Epithelial cell of prostate (primary cell): ENCODE results near the gene SLC44A1.
"Not testable (repeated sequence)": the region's sequence is repeated elsewhere in the genome, so short reads cannot be mapped to it uniquely, and the experiment has no call there.

Experiments used
- DNase-seq: peaks from one replicate; pipeline ENCODE4 v3.0.0-alpha.2; 2011; ENCODE audit warnings: low read depth, low spot score
- H3K27ac ChIP-seq: fragments of 450-650 bp; 2 replicates; pipeline ENCODE4 v1.5.1; 2017; ENCODE audit warnings: mild to moderate bottlenecking

SLC44A1 gene

GRCh38 chr9:105241356-105242043 is 3.0 kb upstream of the SLC44A1 start:
- no peak overlapping the region for H3K27ac ChIP-seq

GRCh38 chr9:105242062-105242461 is 2.4 kb upstream of the SLC44A1 start:
- no peak overlapping the region for H3K27ac ChIP-seq
- no peak for DNase-seq

More at GRCh38 chr9:105241356-105242043, 3.0 kb upstream of the SLC44A1 start:
- DNase-seq = no peak

DNA sequence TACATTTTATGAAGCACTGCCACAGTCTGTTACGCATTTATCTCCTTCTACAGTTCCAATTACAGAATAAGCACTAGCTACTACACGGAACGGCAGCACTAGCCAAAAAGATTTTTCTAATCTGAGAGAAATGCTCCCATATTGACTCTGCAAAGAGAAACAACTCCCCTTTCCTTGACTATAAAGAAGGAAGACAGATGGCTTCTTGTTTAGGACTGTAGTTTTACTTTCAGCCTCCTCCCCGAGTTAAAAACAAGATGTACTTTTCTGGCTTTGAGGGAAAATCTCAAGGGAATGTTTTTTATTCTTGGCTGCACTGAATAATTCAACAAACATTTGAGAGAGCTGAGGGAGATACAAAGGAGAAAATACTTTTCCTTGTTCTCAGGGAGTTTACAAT is 1.9 kb upstream of the SLC44A1 start:
- DNase-seq = no peak
- H3K27ac ChIP-seq = no peak overlapping the region

DNA sequence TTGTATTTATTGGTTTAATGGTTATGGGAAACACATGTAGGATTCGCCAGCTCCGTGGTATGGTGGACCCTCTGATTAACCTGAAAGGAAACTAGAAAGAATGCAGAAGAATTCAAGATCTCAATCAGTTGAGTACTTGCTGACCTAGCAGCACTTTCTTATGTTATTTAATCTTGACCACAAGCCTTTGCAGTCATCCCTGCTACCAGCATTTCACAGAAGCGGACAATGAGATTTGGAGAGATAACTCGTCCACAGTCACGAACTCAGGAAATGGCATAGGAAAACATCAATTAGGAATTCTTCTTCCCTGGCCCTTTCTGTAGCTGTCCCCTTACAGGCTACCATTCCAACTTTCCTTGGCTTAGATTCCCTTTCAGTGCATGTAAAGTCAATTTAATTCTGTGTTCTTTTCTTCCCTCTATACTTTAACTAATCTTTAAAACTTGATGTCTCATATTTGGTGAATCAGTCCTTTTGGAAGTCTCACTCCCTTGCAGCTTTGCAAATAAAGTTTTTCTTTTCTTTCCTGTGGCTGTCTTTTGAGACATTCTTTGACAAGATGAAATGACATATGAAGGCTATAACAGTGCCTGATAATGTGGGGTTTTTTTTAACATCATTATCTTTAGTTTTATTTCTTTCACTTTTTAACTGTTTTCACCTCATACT is 1.3 kb upstream of the SLC44A1 start:
- peak overlapping the region; percentile 79 for H3K27ac ChIP-seq
- no peak for DNase-seq

DNA sequence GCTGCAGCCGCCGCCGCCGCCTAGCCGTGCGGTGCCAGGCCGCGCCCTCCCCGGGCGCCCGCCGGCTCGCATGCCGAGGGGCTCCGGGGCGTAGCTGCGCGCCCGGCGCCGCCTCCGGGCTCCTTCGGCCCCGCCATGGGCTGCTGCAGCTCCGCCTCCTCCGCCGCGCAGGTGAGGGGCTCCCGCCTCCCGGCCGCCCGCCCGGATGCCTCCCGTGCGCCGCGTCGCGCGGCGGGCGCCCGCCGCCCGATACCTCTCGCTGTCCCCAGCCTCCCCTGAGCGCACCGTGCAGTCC is 230 bp downstream of the SLC44A1 start:
- H3K27ac ChIP-seq = peak overlapping the region; percentile 79
- no peak for DNase-seq

DNA sequence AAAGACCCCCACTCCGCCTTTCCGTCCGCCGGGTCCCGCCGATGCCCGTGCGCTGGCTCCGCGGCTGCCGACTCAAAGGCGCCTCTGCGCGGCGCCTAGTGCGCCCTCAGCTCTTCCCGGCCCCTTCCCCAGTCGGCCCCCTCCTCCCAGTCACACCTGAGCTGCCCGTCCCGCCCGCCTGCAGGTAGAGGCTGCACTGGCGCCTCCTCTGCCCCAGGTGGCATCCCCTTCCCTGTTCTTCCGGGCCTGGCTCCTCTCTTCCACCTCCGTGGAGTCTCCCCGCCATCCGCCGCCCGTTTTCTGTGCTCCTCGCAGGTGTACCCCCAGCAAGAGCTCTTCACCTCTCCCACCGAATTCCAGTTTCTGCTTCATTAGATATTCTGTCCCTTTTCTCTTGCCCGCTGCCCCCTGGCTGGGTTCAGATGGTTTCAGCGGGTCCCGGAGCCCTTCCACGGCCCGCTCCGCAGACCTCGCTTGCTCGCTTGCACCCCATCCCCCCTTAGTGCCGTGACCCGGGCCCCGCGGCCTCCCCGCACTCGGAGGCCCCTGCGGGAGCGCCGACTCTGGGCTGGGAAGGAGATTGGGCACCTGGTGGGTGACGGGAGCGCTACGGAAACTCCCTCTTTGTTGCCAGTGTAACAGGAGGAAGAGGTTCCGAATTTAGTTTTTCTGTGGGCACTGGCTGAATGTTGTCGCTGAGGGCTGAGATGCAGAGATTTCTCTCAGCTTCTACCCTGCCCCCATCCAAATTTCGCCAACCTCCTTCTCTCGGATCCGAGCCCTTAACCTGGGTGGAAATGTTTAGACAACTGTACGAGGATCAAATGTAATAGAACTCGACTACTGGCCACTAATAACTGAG is 809 bp downstream of the SLC44A1 start:
- no peak for DNase-seq
- peak overlapping the region; percentile 79 for H3K27ac ChIP-seq

- H3K27ac ChIP-seq = peak overlapping the region; percentile 79
- DNase-seq = no peak
Measured at GRCh38 chr9:105245891-105246161, 1.4 kb downstream of the SLC44A1 start.

DNA sequence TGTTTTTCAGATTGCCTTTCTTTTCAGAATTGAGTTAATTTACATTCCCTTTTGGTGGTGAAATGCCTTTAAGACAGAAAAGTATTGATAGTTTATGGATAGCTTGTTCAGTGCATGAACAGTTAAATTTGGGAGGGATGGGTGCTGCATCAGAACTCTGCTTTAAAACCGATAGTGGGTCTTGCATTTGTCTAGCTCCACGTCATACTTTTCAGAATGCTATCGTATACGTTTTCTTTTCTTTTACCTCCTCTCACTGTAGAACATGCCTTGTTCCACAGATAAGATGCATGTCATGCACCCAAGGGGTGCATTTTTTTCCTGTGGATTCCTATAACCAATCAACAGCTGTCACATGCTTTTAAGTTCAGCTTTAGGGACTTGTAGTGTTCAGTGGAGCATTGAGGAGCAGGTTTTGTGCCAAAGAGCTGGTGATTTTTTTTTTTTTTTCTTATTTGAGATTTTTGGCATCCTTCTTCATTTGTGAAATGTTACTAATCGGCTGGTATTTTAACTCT is 2.3 kb downstream of the SLC44A1 start:
- no peak overlapping the region for H3K27ac ChIP-seq
- no peak for DNase-seq

- no peak overlapping the region for H3K27ac ChIP-seq
- no peak for DNase-seq
Measured at GRCh38 chr9:105248691-105249090, 4.2 kb downstream of the SLC44A1 start.

- DNase-seq = no peak
- no peak overlapping the region for H3K27ac ChIP-seq
Measured at GRCh38 chr9:105251133-105251532, 6.7 kb downstream of the SLC44A1 start.

GRCh38 chr9:105251733-105252404 is 7.4 kb downstream of the SLC44A1 start:
- no peak overlapping the region for H3K27ac ChIP-seq
- DNase-seq = no peak

DNA sequence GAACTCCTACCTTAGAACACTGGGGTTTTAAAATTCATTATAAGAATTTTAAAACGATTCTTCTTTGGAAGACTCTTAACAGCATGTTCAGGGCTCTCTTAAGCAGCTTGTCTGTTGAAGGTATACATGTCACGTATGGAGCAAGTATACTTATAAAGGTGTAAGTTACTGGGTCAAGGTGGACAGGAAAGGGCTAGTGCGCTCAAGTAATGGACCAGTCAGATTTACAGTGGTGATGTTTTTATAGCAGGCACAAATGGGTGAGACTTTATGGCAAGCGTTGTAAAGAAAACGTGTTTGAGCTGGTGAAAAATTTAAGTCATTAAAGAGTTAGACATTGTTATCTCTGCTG is 7.9 kb downstream of the SLC44A1 start:
- no peak overlapping the region for H3K27ac ChIP-seq
- no peak for DNase-seq

- DNase-seq = no peak
Measured at GRCh38 chr9:105254226-105254625, 9.8 kb downstream of the SLC44A1 start.

GRCh38 chr9:105255421-105255820 is 11.0 kb downstream of the SLC44A1 start:
- no peak overlapping the region for H3K27ac ChIP-seq
- DNase-seq = no peak

More at GRCh38 chr9:105254226-105254625, 9.8 kb downstream of the SLC44A1 start:
- no peak overlapping the region for H3K27ac ChIP-seq

GRCh38 chr9:105256569-105256968 is 12.1 kb downstream of the SLC44A1 start:
- H3K27ac ChIP-seq = not testable (repeated sequence)

DNA sequence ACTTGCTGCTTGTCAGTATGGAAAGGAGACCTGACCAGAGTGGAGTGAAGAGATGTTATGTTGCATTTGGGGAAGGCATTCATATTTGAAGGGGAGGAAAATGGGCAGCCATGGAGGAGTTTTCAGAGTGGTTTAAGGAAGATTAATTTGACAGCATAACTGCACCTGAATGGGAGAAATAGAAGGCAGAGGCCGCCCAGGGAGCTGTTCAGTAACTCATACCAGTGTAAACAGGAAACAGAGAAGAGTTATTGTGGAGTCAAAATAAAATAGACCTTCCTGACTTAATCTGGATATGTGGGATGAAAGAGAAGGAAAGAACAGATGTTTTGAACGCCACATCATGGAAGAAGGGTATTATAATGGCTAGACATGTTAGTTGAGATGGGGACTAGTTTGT is 13.4 kb downstream of the SLC44A1 start:
- H3K27ac ChIP-seq = no peak overlapping the region
- DNase-seq = no peak

More at GRCh38 chr9:105256569-105256968, 12.1 kb downstream of the SLC44A1 start:
- not testable (repeated sequence) for DNase-seq

DNA sequence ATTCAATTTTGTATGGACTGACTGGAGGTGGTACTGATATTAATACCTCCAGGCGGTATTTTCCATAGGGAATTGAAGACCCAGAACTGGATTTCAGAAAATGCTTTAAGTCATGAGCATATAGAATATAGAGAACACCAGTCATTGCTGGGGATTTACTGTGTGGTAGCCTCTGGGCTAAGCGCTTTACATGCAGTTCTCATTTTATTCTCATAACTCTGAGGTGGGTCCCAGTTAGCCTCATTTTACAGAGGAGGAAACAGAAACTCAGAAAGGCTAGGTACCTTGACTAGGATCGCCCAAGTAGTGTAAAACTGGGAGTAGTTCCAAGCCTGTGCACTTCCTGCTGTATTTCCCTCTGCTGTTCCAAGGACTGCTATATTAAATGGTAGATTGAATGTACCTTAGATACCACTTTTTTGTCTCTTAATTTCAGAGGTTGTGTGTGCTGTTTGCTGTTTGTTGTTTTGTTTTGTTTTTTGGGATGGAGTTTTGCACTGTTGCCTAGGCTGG is 13.8 kb downstream of the SLC44A1 start:
- DNase-seq = no peak
- H3K27ac ChIP-seq = no peak overlapping the region

- DNase-seq = no peak
Measured at GRCh38 chr9:105259274-105259673, 14.8 kb downstream of the SLC44A1 start.

DNA sequence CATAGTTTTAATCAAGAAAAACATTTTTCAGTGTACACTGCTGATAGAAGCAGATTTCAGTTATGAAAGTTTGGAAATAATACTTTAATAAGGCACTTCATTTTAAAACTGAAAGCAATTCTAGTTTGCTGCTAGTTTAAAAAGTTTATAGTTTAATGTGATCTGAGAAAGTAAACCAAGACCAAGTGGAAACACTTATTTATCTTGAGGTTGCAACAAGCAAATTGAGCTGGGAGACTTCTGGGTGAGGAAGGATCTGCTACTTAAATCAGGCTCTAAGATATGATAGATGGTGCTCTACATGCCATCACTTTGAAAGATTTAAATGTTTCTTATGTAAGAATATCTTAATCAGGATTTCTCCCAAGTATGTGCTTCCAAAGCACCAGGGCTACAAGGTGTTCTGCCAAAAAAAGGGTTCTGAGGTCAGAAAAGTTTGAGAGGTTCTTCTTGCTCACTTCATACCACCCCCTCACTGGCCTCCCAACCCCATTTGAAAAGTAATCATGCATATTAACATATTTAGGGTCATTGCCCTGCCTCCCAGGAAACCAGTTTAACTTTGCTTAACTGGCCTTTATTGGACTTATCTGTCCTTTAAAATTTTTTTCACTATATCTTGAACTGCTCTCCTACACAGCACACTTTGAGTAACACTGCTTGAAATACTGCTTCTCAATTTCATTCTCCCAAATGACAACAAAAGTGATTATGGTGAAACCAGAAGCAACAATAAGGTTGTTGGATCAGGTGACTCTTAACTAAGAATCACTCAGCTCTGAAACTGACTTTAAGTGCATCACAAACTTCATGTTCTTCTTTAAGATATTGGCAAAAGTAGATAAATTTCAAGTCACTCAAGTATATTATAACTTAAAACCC is 15.5 kb downstream of the SLC44A1 start:
- DNase-seq = no peak
- H3K27ac ChIP-seq = no peak overlapping the region

More at GRCh38 chr9:105259274-105259673, 14.8 kb downstream of the SLC44A1 start:
- H3K27ac ChIP-seq = no peak overlapping the region
